Neuron (in vitro differentiated cells): Measurements from ENCODE around the gene GSN.

Experiments
- H2AFZ ChIP-seq: one replicate; pipeline ENCODE4 v1.6.1; 2013; ENCODE audit warnings: low read depth, mild to moderate bottlenecking, inconsistent platforms, low read length, moderate library complexity
- H3K27me3 ChIP-seq: one replicate; pipeline ENCODE4 v1.6.1; 2013; ENCODE audit warnings: low read length; ENCODE audit not compliant: insufficient read depth
- H3K36me3 ChIP-seq: one replicate; pipeline ENCODE4 v1.6.1; 2013; ENCODE audit warnings: low read length; ENCODE audit not compliant: insufficient read depth
- H3K4me1 ChIP-seq: one replicate; pipeline ENCODE4 v1.6.1; 2013; ENCODE audit warnings: low read length; ENCODE audit not compliant: insufficient read depth
- H3K4me3 ChIP-seq: 2 replicates; pipeline ENCODE4 v1.5.1; 2013; ENCODE audit warnings: mild to moderate bottlenecking, low read length, moderate library complexity
- H3K9me3 ChIP-seq: one replicate; pipeline ENCODE4 v1.6.1; 2013; ENCODE audit warnings: low read length

GSN gene

DNA sequence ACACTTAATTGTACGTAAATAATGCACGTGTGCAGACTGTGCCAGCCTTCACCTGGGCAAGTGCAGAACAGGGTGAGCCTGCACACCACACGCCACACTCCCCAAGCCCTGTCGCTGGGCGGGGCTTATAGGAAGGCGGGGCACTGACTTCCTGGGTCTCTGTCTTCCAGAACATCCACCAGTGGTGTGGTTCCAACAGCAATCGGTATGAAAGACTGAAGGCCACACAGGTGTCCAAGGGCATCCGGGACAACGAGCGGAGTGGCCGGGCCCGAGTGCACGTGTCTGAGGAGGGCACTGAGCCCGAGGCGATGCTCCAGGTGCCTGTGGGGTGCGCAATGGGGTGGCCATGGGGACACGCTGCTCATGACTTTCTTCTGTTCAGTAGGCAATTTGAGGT, 44.2 kb downstream of the GSN start:
- H3K4me1 ChIP-seq = no peaks in the 10 kb centered on the region
- H3K4me3 ChIP-seq = no peak overlapping the region
- H3K9me3 ChIP-seq = no peaks in the 10 kb centered on the region
- no peaks in the 10 kb centered on the region for H3K27me3 ChIP-seq
- no peaks in the 10 kb centered on the region for H3K36me3 ChIP-seq
- no peak overlapping the region for H2AFZ ChIP-seq

DNA sequence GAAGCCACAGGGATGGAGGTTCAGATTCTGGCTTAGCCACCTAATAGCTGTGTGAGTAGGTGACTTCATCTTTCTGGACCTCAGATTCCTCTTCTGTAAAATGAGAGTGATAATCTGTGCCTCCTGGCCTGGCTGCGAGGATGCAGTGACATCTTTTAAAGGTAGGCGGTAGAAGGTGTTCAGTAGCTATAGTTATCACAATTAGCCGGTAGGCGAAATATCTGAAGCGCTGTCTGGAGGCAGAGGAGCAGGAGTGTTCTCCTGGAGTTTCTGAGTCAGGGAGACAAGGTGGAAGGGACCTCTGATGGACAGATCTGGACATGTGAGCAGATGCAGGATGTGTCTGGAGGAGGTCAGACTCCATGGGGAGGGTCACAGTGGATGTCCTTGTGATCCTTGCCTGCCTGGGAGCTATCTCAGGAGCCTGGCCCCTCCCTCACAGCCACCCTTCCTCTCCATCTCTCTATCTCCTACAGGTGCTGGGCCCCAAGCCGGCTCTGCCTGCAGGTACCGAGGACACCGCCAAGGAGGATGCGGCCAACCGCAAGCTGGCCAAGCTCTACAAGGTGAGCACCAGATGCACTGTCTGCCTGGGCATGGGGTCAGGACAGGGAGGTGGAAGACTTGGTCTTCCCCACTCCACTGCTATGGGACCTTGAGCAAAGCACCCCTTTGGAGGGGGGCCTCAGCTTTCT, 45.6 kb downstream of the GSN start:
- H3K4me3 ChIP-seq = no peak overlapping the region
- no peaks in the 10 kb centered on the region for H3K4me1 ChIP-seq
- no peaks in the 10 kb centered on the region for H3K9me3 ChIP-seq
- no peaks in the 10 kb centered on the region for H3K27me3 ChIP-seq
- H2AFZ ChIP-seq = no peak overlapping the region
- no peaks in the 10 kb centered on the region for H3K36me3 ChIP-seq

DNA sequence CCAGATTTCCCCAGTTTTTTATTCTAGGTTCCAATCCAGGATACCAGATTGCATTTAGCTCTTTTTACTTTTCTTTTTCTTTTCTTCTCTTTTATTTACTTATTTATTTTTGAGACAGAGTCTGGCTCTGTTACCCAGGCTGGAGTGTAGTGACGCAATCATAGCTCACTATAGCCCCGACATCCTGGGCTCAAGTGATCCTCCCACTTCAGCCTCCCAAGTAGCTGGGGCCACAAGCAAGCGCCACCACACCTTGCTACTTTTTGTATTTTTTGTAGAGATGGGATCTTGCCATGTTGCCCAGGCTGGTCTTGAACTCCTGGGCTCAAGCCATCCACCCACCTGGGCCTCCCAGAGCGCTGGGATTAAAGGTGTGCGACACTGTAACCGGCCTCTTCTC, 48.4 kb downstream of the GSN start:
- Histone ChIP-seq H3K27me3 (no peaks in the 10 kb centered on the region), H3K9me3 (no peaks in the 10 kb centered on the region), H3K4me1 (no peaks in the 10 kb centered on the region), H2AFZ (no peak overlapping the region), H3K4me3 (no peak overlapping the region), H3K36me3 (no peaks in the 10 kb centered on the region)

DNA sequence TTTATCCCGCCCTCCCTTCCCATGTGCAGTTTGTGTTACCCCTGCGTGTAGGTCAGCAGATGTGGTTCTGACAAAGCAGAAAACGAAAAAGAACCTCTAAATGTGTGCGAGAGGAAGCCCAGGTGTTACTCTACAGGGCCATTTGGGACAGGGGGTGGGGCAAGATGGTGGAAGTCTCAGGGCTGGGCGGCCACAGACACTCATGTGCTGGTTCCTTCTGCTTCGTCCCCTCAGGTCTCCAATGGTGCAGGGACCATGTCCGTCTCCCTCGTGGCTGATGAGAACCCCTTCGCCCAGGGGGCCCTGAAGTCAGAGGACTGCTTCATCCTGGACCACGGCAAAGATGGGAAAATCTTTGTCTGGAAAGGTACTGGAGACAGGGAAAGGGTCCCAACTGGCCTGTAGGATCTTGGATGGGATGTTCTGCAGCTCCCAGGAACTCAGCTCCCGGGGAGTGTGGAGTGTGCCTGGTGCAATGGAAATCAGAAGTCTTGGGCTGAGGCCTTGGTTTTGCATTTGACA, 49.0 kb downstream of the GSN start:
- no peak overlapping the region for H3K4me3 ChIP-seq
- H3K36me3 ChIP-seq = no peaks in the 10 kb centered on the region
- H2AFZ ChIP-seq = no peak overlapping the region
- no peaks in the 10 kb centered on the region for H3K9me3 ChIP-seq
- no peaks in the 10 kb centered on the region for H3K4me1 ChIP-seq
- no peaks in the 10 kb centered on the region for H3K27me3 ChIP-seq

DNA sequence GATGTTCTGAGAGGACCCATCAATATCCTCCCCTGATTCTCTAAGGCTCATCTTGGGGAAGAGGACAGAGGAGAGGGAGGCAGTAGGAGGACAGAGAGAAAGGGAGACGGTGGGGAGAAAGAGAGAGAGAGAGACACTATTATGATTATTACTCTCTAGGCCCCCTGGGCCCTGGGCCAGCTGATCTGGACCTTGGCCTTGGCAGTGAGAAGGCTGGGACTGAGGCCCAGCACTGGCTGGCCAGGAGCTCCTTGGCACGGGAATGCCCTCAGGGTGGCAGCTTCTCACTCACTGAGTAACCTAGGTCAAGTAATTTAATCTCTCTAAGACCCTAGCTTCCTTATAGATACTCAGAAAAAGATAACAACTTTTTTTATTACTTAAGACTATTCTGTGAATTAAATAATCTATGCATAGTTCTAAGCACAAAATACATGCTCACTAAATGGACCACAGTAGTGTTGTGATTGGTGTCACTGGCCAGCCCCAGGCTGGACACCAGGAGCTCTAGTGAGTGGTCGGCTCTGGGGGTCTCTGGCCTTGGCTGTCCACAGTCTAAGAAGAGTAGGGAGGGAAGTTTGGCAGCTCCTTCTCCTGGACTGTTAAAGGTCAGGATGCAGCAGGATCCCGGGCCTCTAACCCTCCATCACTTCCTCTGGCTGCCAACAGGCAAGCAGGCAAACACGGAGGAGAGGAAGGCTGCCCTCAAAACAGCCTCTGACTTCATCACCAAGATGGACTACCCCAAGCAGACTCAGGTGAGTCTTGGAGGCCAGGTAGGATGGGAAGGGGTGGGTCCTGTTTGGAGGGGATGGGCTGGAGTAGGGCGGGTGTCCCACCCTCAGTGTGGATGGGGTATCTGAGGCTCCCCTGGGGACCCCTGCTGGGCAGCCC, 50.0 kb downstream of the GSN start:
- Histone ChIP-seq H3K9me3 (no peaks in the 10 kb centered on the region), H3K4me1 (no peaks in the 10 kb centered on the region), H3K4me3 (no peak overlapping the region), H2AFZ (no peak overlapping the region), H3K27me3 (no peaks in the 10 kb centered on the region), H3K36me3 (no peaks in the 10 kb centered on the region)

DNA sequence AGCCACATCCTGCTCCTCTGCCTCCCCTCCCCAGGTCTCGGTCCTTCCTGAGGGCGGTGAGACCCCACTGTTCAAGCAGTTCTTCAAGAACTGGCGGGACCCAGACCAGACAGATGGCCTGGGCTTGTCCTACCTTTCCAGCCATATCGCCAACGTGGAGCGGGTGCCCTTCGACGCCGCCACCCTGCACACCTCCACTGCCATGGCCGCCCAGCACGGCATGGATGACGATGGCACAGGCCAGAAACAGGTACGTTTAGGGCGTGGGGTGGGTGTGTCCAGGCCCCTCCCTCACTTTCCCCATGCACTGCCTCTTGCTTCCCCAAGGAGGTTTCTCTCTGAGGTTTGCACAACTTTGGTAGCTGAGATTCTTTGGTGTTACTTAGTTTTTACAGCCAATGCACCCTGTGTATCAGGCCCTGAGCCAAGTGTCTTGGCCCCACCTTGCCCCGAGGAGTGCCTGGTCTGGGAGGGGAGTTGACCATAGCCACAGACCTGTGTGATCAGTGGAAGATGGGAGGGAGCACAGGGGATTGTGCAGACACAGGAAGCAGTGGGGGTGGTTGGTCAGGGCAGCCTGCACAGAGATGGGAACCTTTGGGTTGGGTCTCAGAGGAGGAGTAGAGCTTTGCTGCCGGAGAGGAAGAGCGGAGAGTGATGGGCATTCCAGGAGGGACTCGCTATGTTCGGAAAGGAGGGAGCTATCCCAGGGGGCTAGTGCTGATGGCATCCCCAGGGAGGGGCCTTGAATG, 50.8 kb downstream of the GSN start:
- Histone ChIP-seq H3K36me3 (no peaks in the 10 kb centered on the region), H3K4me1 (no peaks in the 10 kb centered on the region), H2AFZ (no peak overlapping the region)

DNA sequence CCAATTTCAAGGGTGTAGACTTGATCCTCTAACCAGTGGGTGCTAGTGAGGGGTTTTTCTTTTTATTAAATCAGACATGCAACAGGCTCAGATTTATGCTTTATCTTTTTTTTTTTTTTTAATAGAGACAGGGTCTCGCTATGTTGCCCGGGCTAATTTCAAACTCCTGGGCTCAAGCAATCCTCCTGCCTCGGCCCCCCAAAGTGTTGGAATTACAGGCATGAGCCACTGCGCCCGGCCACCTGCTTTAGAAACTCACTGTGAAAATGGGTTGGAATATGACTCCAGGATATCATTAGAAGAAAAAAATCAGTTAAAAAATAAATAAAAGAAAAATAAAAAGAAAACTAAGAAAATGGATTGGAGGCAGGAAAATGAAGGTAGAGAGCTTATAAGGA, 51.4 kb downstream of the GSN start:
- Histone ChIP-seq H3K27me3 (no peaks in the 10 kb centered on the region), H3K36me3 (no peaks in the 10 kb centered on the region), H3K9me3 (no peaks in the 10 kb centered on the region), H3K4me1 (no peaks in the 10 kb centered on the region), H3K4me3 (no peak overlapping the region), H2AFZ (no peak overlapping the region)

More for the DNA sequence above, 50.8 kb downstream of the GSN start:
- no peaks in the 10 kb centered on the region for H3K27me3 ChIP-seq
- no peaks in the 10 kb centered on the region for H3K9me3 ChIP-seq
- H3K4me3 ChIP-seq = no peak overlapping the region

DNA sequence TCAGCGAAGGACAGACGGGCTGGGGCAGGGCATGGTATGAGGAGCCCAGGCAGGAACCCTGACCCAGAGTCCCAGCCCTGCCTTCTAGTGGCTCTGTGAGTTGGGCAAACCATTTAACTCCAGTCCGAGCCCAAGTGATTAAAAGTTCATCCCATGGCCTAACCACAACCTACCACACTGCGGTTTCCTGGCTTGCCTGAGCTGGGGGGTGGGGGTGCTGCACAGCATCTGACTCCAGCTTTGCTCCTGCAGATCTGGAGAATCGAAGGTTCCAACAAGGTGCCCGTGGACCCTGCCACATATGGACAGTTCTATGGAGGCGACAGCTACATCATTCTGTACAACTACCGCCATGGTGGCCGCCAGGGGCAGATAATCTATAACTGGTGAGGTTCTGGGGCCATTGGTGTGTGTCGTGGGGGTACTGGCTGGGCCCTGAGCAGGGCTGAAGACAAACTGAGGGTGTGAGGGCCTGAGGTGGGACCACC, 53.1 kb downstream of the GSN start:
- no peak overlapping the region for H2AFZ ChIP-seq
- H3K27me3 ChIP-seq = no peaks in the 10 kb centered on the region
- no peak overlapping the region for H3K4me3 ChIP-seq
- no peaks in the 10 kb centered on the region for H3K36me3 ChIP-seq
- H3K9me3 ChIP-seq = no peaks in the 10 kb centered on the region
- H3K4me1 ChIP-seq = peaks cover 5% of the 10 kb centered on the region

DNA sequence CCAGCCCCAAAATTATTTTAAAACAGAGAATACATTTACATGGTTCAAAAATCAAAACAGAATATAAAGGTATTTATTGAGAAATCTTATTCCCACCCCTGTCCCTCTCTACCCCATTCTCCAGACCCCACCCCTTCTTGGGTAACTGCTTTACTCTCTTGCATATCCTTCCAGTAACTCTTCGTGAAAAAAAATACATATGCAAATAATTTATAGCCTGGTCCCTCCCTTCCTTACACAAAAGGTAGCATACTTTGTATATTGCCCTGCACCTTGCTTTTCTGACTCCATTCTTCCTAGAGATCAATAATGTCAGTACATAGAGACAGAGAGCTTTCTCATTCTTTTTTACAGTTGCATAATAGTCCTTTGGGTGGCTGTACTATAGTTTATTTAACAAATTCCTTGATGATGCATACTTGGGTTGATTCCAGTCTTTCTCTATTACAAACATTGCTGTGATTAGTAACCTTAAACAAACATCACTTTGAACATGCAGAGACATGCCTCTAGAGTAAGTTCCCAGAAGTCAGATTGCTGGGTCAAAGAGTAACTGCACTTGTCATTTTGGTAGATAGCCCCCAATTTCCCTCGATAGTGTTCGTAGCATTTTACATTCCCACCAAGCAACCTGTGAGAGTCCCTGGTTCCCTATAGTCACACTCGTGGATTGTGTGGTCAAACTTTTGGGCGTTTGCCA, 54.2 kb downstream of the GSN start:
- H2AFZ ChIP-seq = no peak overlapping the region
- no peaks in the 10 kb centered on the region for H3K27me3 ChIP-seq
- H3K4me1 ChIP-seq = peaks cover 10% of the 10 kb centered on the region
- H3K4me3 ChIP-seq = no peak overlapping the region
- no peaks in the 10 kb centered on the region for H3K36me3 ChIP-seq
- H3K9me3 ChIP-seq = no peaks in the 10 kb centered on the region

DNA sequence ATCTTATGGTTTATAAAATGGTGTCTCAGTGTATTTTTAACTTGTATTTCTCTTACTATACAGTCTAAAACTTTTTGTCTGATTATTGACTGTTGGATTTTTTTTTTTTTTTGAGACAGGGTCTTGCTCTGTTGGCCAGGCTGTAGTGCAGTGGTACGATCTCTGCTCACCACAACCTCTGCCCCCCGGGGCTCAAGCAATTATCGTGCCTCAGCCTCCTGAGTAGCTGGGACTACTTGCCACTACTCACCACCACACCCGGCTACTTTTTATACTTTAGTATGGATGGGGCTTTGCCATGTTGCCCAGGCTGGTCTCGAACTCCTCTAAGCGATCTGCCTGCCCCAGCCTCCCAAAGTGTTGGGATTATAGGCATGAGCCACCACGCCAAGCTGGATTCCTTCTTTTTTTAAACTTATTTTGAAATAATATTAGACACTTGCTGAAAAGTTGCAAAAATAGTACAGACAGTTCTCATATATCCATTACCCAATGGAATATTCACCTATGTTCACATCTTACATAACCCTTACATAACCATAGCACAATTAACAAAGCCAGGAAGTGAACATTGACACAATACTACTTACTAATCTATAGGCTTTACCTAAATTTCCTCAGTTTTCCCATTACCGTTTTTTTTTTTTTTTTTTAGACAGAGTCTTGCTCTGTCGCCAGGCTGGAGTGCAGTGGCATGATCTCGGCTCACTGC, 54.9 kb downstream of the GSN start:
- no peak overlapping the region for H2AFZ ChIP-seq
- no peaks in the 10 kb centered on the region for H3K27me3 ChIP-seq
- no peaks in the 10 kb centered on the region for H3K9me3 ChIP-seq
- H3K4me3 ChIP-seq = no peak overlapping the region
- no peaks in the 10 kb centered on the region for H3K36me3 ChIP-seq
- H3K4me1 ChIP-seq = peaks cover 10% of the 10 kb centered on the region

DNA sequence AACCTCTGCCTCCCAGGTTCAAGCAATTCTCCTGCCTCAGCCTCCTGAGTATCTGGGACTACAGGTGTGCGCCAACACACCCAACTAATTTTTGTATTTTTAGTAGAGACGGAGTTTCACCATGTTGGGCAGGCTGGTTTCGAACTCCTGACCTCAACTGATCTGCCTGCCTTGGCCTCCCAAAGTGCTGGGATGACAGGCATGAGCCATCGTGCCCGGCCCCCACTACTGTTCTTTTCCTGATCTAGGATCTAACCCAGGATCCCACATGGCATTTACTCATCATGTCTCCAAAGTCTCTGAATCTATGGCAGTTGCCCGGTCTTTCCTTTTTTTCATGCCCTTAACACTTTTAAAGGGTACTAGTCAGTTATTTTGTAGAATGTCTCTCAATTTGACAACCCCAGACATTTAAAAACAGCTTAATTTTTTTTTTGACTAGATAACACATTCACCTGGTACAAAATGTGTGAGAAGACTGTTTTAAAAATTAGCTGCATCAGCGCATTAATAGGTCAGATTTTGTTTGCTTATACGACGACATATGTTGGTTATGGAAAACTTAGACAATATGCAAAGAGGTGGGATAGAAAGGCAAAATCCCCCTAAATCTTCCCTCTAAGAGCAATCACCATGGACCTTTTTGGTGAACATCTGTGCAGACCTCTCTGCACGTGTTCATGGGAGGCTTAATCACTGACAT, 55.6 kb downstream of the GSN start:
- H3K36me3 ChIP-seq = no peaks in the 10 kb centered on the region
- H3K9me3 ChIP-seq = no peaks in the 10 kb centered on the region
- H3K4me1 ChIP-seq = peaks cover 10% of the 10 kb centered on the region
- H3K27me3 ChIP-seq = no peaks in the 10 kb centered on the region
- no peak overlapping the region for H2AFZ ChIP-seq
- H3K4me3 ChIP-seq = no peak overlapping the region
